Placental epithelial cell (primary cell): Measurements from ENCODE around the gene C1orf226. TPM values are rescaled to one million over a fixed set of nuclear protein-coding genes. Genes with fewer than 3 reads are reported as not detected.

Source experiments
- small RNA-seq: library from RNA; depleted of rRNA; stranded (forward); fragments of <200 nt; gene quantifications from one replicate; pipeline ENCODE3, GENCODE V24; 2012
- total RNA-seq: library from RNA; depleted of rRNA; stranded (reverse); fragments of >200 nt; gene quantifications from 2 replicates; pipeline ENCODE4 v1.2.3, GENCODE V29; 2012

Gene C1orf226
- 8.2 and 11.7 TPM in 2 replicates for total RNA-seq

GRCh38 chr1:162381383-162381782 lies at the start of gene C1orf226:
Gene C1orf226, plus strand, starts transcription at chr1:162381728. Its CDS starts 174 bp downstream, at chr1:162381902.

DNA sequence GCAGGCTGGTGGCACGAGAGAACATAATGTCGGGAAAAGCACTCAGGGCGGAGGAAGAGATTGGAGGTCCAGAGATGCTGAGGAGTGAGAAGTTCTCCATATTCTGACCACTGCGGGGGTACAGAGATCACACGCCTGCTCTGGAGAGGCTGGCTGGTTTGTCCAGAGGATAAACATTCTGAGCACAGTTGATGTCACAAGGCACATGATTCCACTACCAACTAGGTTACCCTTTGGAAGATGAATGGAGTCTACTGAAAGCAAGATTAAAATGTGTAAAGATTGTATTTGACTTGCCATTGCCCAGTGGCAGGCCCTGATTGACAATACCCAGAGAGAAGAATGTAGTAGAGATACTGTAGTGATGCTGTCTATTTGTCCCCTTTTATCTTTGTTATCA lies 4.8 kb upstream of the C1orf226 start, which contains the start of gene SPATA46:
Gene SPATA46, minus strand, starts transcription at position 164 of the 400 bp plus-strand sequence. Its CDS starts 64 bp downstream, at position 100.

DNA sequence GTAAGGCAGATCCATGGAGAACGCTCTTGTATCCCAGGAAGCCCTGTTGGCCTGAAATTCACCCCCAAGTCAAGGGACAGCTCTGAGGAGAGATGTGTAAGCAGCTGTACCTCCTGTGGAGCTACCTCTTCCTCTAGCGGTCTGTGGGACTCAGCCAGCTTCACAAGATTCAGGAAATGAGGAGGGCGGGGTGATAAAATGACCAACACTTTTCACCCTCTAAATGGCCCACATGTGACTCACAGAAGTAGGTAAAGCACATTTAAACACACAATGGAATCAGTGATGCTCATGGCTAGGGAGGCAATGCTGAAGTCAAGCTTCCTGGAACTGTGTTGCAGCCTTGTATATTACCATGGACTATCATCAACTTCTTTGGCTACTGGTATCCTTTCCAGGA lies 30.5 kb downstream of the C1orf226 start, which contains the start of gene SH2D1B:
Gene SH2D1B, minus strand, starts transcription at position 135 of the 400 bp plus-strand sequence. Its CDS starts 120 bp downstream, at position 15.

Small RNAs within 50 kb of the gene (small RNA-seq; reads per million reads assigned to genes)
- not detected for gene MIR556
- not detected for gene RNA5SP61

Other genes with a start within 250 kb of the C1orf226 start
- not detected in 2 replicates for gene SPATA46, start 4.9 kb upstream of the C1orf226 start, total RNA-seq
- not detected in 2 replicates for gene SH2D1B, start 30.4 kb downstream of the C1orf226 start, total RNA-seq
- gene UHMK1, start 116.1 kb downstream of the C1orf226 start, total RNA-seq: 28.3 and 51.8 TPM in 2 replicates
- gene UAP1, start 180.0 kb downstream of the C1orf226 start, total RNA-seq: 47.5 and 62.4 TPM in 2 replicates